Fibroblast of the aortic adventitia (primary cell): ENCODE data around the gene SYNGR3. TPM values are rescaled to one million over a fixed set of nuclear protein-coding genes. Genes with fewer than 3 reads are reported as not detected.
A peak's percentile ranks its signal among the peaks of the same experiment; 100 is the strongest.

Experiments
- DNase-seq: peaks from one replicate; pipeline ENCODE4 v3.0.0-alpha.2; 2010; ENCODE audit warnings: low read depth
- H3K4me3 ChIP-seq: 2 replicates; pipeline ENCODE4 v1.5.1; 2011; ENCODE audit warnings: low read depth, mild to moderate bottlenecking, control low read depth, low read length, moderate library complexity
- CTCF ChIP-seq: IDR thresholded peaks from 2 replicates; pipeline ENCODE4 v1.5.1; 2011; ENCODE audit warnings: mild to moderate bottlenecking, low read length, control low read depth, inconsistent platforms; ENCODE audit not compliant: insufficient read depth
- total RNA-seq: library from RNA; depleted of rRNA; stranded (reverse); fragments of >200 nt; gene quantifications from 2 replicates; pipeline ENCODE4 v1.2.3, GENCODE V29; 2012; ENCODE audit warnings: low replicate concordance

Gene SYNGR3
- total RNA-seq, 1 donor: 1.4 TPM

- H3K4me3 ChIP-seq: peak overlapping the region; percentile 76
- no peak for DNase-seq
Measured at GRCh38 chr16:1984347-1985225, 5.2 kb upstream of the SYNGR3 start.

GRCh38 chr16:1985466-1986150 is 4.2 kb upstream of the SYNGR3 start:
- no peak for TF ChIP-seq CTCF
- DNase-seq: no peak
- peak overlapping the region; percentile 76 for H3K4me3 ChIP-seq

More at GRCh38 chr16:1984347-1985225, 5.2 kb upstream of the SYNGR3 start:
- no peak for TF ChIP-seq CTCF

- DNase-seq: no peak
- H3K4me3 ChIP-seq: no peak overlapping the region
- TF ChIP-seq CTCF: no peak
Measured at GRCh38 chr16:1987198-1987597, 2.6 kb upstream of the SYNGR3 start.

GRCh38 chr16:1990101-1990350 is 256 bp downstream of the SYNGR3 start:
- TF ChIP-seq CTCF: no peak
- peak overlapping the region; percentile 41 for H3K4me3 ChIP-seq
- no peak for DNase-seq

GRCh38 chr16:1990351-1991134 is 773 bp downstream of the SYNGR3 start:
- no peak for TF ChIP-seq CTCF
- DNase-seq: no peak
- H3K4me3 ChIP-seq: peak overlapping the region; percentile 28

GRCh38 chr16:1991135-1991551 is 1.4 kb downstream of the SYNGR3 start:
- H3K4me3 ChIP-seq: no peak overlapping the region
- no peak for TF ChIP-seq CTCF
- DNase-seq: no peak
